GM12891 (cell line): Measurements from ENCODE around the gene GNAQ.

Source experiments
- DNase-seq: peaks from one replicate; pipeline ENCODE4 v3.0.0; 2011; ENCODE audit warnings: low spot score; ENCODE audit not compliant: insufficient read length
- FAIRE-seq: peaks from 2 replicates; lab custom pipeline; 2011; peaks lifted over from hg19 to GRCh38; lab: Jason Lieb, UNC
- PAX5 ChIP-seq: IDR thresholded peaks from 2 replicates; pipeline ENCODE4 v1.6.1; 2011; ENCODE audit warnings: low read length, moderate library complexity, mild to moderate bottlenecking; ENCODE audit not compliant: insufficient read depth, severe bottlenecking
- POLR2A ChIP-seq: IDR thresholded peaks from 2 replicates; pipeline ENCODE4 v1.6.1; 2011; ENCODE audit warnings: low read depth, low read length, control low read depth
- POLR2AphosphoS5 ChIP-seq: IDR thresholded peaks from 2 replicates; pipeline ENCODE4 v1.6.1; 2011; ENCODE audit warnings: low read depth, low read length, control low read depth
- POU2F2 ChIP-seq: IDR thresholded peaks from 2 replicates; pipeline ENCODE4 v1.6.1; 2011; ENCODE audit warnings: low read depth, mild to moderate bottlenecking, control low read depth, low read length, moderate library complexity
- SPI1 ChIP-seq: IDR thresholded peaks from 2 replicates; pipeline ENCODE4 v1.6.1; 2011; ENCODE audit warnings: low read depth, low read length, control low read depth
- TAF1 ChIP-seq: IDR thresholded peaks from 2 replicates; pipeline ENCODE4 v1.6.1; 2011; ENCODE audit warnings: low read depth, low read length, control low read depth

Gene GNAQ

DNA sequence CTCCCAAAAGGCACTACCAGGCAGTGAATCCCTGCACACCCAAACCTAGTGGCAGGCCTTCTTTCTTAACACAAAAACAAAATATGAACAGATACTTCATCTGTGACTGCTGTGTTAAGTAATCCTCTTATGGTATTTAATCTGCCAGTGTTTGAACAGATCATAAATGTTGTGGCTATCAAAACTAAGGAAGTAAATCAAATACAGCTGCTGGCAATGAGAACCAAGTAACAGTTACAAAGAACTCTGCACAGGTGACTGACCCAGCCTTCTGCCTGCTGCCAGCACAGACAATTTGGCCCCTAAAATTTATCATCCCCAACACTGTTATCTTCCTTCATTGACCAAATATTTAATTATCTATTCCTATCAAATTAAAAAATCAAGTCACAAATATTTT is 78.0 kb downstream of the GNAQ start:
- no peak for DNase-seq
- TF ChIP-seq POLR2A, result no peak
- TF ChIP-seq POU2F2, result no peak
- no peak for TF ChIP-seq SPI1
- no peak for TF ChIP-seq POLR2AphosphoS5
- TF ChIP-seq TAF1, result no peak
- TF ChIP-seq PAX5, result no peak
- FAIRE-seq, result no peak

DNA sequence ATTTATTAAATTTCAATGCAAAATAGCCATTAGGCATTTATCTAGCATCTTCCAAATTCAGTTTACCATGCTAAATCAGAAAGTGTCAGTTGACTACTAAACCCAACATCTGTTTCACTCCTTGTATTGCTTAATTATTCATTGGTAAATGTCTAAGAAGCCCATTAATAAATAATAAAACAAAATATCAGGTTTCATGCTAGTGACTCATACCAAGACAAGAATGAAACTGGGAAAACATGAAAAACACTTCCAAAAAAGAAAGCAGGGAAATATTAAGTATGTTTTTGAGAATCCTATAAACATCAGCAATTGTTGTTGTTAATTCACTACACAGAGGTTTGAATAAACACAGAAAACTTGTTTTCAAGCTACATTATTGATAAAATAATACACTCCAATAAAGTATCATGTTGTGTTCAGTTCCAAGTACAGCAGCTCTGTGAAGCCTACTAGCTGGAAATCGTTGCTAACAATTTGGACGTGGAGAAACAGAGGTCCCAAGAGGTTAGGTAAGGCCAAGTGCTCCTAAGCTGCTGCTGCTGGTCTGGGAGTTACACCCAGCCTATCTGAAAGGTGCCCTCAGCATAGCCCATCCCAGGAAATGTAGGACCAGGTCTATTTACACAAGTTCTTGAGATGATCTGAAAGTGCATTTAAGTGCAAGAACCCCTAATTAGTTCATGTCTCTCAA is 78.8 kb downstream of the GNAQ start:
- TF ChIP-seq POLR2A (no peak), POU2F2 (no peak), PAX5 (no peak), POLR2AphosphoS5 (no peak), SPI1 (no peak), TAF1 (no peak)
- DNase-seq (no peak), FAIRE-seq (no peak)

DNA sequence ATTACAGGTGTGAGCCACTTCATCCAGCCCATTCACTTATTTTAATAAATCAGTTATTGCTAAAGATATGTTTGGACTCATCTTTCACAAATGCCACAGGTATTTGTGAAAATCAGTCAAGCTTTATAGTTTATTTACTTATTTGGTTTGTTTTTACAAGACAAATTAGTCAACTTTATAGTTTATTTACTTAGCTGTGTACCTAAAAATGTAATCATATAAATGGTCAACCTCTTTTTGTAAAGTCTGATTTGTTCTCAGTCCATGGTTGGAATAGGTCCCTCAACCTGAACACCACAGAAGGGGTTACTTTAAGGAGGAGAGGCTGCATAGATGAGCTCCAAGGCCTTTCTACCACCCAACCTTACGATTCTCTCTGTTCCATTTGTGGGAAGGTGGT is 80.2 kb downstream of the GNAQ start:
- no peak for TF ChIP-seq POU2F2
- TF ChIP-seq PAX5, result no peak
- no peak for TF ChIP-seq SPI1
- TF ChIP-seq POLR2AphosphoS5, result no peak
- no peak for TF ChIP-seq TAF1
- TF ChIP-seq POLR2A, result no peak
- DNase-seq, result no peak
- no peak for FAIRE-seq

- FAIRE-seq (no peak), DNase-seq (no peak)
- TF ChIP-seq POU2F2 (no peak), PAX5 (no peak), SPI1 (no peak), POLR2AphosphoS5 (no peak), POLR2A (no peak), TAF1 (no peak)
These were observed 81.7 kb downstream of the GNAQ start for GRCh38 chr9:77949751-77950436.

DNA sequence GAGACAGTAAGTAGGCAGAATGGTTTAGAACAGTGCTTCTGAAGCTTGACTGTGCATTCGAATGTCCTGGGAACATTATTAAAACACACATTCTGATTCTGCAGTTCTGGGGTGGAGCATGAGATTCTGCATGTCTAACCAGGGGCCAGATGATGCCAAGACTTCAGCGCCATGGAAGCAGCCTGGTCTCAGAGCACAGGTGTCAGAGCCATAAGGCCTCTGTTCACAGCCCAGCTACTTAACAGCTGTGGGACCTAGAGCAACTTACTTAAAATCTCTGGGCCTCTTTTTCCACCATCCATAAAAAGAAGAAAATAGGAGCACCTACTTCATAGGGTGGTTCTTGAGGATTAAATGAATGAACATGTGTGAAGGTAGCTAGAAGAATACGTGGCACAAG is 84.0 kb downstream of the GNAQ start:
- DNase-seq (no peak), FAIRE-seq (no peak)
- TF ChIP-seq PAX5, result no peak

DNA sequence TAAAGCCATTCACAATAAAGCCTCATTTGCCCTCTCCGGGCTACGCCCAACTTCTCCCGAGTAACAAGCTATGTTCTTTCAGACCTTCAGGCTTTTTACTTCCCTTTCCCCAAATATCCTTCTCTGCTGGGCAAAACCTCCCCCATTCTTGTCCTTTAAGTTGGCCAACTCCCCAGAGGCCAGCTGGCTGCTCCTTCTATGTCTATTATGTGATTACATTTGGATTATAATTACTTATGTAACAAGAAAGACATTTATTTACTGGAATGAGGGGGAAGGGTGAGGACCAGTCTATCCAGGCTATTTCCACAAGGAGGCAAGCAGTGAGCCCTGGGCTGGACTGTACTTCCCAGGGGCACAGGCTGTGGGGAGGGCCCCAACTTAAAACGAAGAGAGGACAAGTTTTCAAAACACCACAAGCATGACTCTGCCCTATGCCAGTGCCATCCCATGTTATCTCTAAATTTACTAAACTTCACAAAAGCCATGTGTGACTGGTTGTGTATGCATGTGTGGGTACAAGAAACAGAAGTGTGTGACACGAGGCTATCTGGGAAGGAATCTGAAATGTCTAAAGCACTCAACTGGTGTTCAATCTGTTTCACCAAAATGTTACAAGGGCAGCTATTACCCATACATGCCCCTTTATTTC is 84.5 kb downstream of the GNAQ start:
- no peak for DNase-seq
- TF ChIP-seq SPI1 (no peak), TAF1 (no peak), PAX5 (no peak), POU2F2 (no peak), POLR2A (no peak), POLR2AphosphoS5 (no peak)

GRCh38 chr9:77946296-77946695 is 85.3 kb downstream of the GNAQ start:
- DNase-seq, result no peak
- TF ChIP-seq TAF1, result no peak
- no peak for TF ChIP-seq POLR2AphosphoS5
- TF ChIP-seq POLR2A, result no peak
- no peak for TF ChIP-seq SPI1
- TF ChIP-seq POU2F2, result no peak
- TF ChIP-seq PAX5, result no peak
- FAIRE-seq, result no peak

More for the DNA sequence above, 84.5 kb downstream of the GNAQ start:
- FAIRE-seq, result no peak

DNA sequence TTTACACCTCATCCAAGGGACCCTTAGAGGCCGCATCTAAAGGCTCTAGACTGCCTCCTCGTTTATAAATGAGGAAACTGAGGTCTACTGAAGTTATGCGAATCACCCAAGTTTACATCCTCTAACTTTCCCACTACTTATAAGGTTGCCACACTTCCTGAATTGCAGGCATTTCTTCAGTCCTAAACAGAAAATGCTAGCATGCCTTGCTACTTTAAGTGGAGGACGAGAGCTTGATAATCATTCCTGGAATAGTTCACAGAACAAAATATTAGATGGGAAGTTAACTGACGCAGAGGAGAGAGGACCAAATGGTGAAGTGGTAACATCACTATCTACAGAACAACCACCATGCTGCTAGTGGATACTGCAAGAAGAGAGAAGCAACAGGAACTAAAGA is 85.8 kb downstream of the GNAQ start:
- TF ChIP-seq POLR2AphosphoS5 (no peak), TAF1 (no peak), SPI1 (no peak), PAX5 (no peak), POU2F2 (no peak), POLR2A (no peak)
- DNase-seq, result no peak
- no peak for FAIRE-seq

DNA sequence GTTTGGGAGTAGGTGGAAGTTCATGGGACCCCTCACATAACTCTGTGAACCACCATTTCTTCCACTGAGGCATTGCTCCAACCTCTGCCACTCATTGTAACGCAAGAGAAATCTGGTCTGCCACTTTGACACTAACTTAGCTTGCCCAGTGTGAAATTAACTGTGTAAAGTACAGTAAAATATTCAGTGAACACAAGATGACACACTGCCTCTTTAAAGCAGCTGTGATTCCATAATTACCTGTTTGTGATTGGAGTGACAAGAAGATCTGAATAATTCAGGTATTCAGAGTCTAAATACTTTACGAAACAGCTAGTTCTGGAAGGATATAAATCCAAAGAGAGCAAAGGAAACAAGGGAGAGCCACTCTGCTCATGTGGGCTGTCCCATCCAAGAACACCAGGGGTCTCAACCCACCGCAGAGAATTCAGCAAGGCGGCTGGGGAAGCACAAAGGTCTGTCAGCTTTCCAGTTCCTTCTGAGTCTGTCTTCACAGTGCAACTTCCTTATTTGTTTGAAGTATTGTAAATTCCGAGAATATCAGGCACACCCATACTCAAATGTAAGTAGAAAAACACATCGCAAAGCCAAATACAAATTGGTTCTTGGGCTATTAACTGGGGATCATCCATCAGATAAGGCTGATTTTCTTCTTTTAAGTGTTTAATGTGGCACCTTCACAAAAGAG is 86.9 kb downstream of the GNAQ start:
- TF ChIP-seq POLR2AphosphoS5 (no peak), POU2F2 (no peak), PAX5 (no peak), TAF1 (no peak), SPI1 (no peak), POLR2A (no peak)
- no peak for DNase-seq
- FAIRE-seq, result no peak
